SH-SY5Y (cell line): Measurements from ENCODE around the gene MBNL1.

Source experiments
- GATA2 ChIP-seq: IDR thresholded peaks from 2 replicates; pipeline ENCODE4 v1.6.1; 2011; ENCODE audit warnings: mild to moderate bottlenecking, low read depth, low read length
- GATA3 ChIP-seq: IDR thresholded peaks from 2 replicates; pipeline ENCODE4 v1.6.1; 2011; ENCODE audit warnings: low read depth, mild to moderate bottlenecking, low read length, moderate library complexity

DNA sequence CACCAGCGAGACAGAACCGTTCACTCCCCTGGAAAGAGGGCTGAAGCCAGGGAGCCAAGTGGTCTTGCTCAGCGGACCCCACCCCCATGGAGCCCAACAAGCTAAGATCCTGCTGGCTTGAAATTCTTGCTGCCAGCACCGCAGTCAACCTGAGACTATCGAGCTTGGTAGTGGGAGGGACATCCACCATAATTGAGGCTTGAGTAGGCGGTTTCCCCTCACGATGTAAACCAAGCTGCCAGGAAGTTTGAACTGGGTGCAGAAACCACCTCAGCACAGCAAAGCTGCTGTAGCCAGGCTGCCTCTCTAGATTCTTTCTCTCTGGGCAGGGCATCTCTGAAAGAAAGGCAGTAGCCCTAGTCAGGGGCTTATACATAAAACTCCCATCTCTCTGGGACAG, 151.0 kb downstream of the MBNL1 start:
- TF ChIP-seq GATA2, result no peak
- TF ChIP-seq GATA3, result no peak
